H1 (cell line): ENCODE measurements around the gene CNOT3. TPM values are rescaled to one million over a fixed set of nuclear protein-coding genes. Genes with fewer than 3 reads are reported as not detected.

ENCODE experiments used
- CTCF ChIA-PET: fragments of 300-600 bp; sonication (Branson Sonifier 250); formaldehyde crosslinking; loops from one replicate; lab custom pipeline; 2021; ENCODE audit not compliant: partially characterized antibody; lab: Charles Lee
- POLR2A ChIA-PET: fragments of 300-600 bp; sonication (Branson Sonifier 250); formaldehyde crosslinking; loops from one replicate; lab custom pipeline; 2021; ENCODE audit warnings: inconsistent platforms; ENCODE audit not compliant: partially characterized antibody; lab: Charles Lee
- DNase-seq, 2 experiments: peaks; one replicate each; pipeline versions ENCODE4 v3.0.0 to v3.0.0-alpha.2; 2010 to 2022; ENCODE audit warnings: low spot score in 2 of 2, low read depth in 1 of 2, mixed read lengths in 1 of 2
- FAIRE-seq: peaks from 2 replicates; lab custom pipeline; 2011; peaks lifted over from hg19 to GRCh38; lab: Jason Lieb, UNC
- H2AFZ ChIP-seq: 2 replicates; pipeline ENCODE4 v1.8.1; 2012; ENCODE audit warnings: low read length, inconsistent platforms
- H2AK5ac ChIP-seq: 2 replicates; pipeline ENCODE4 v1.6.1; 2013; ENCODE audit warnings: low read depth, low read length
- H2BK120ac ChIP-seq: replicated peaks from 2 replicates; pipeline ENCODE3; 2013; ENCODE audit warnings: low read depth, low read length, inconsistent platforms
- H2BK12ac ChIP-seq: 2 replicates; pipeline ENCODE4 v1.6.1; 2013; ENCODE audit warnings: low read depth, low read length
- H2BK15ac ChIP-seq: 2 replicates; pipeline ENCODE4 v1.6.1; 2013; ENCODE audit warnings: low read length
- H2BK20ac ChIP-seq: 2 replicates; pipeline ENCODE4 v1.6.1; 2013; ENCODE audit warnings: low read length
- H2BK5ac ChIP-seq: 2 replicates; pipeline ENCODE4 v1.6.1; 2013; ENCODE audit warnings: low read depth, low read length
- H3K14ac ChIP-seq: 2 replicates; pipeline ENCODE4 v1.6.1; 2013; ENCODE audit warnings: inconsistent platforms; ENCODE audit not compliant: insufficient read length
- H3K18ac ChIP-seq: 2 replicates; pipeline ENCODE4 v1.6.1; 2013; ENCODE audit warnings: low read length; ENCODE audit errors: extremely low read depth
- H3K23ac ChIP-seq: 2 replicates; pipeline ENCODE4 v1.6.1; 2013; ENCODE audit warnings: inconsistent platforms; ENCODE audit not compliant: insufficient read length
- H3K23me2 ChIP-seq: 2 replicates; pipeline ENCODE4 v1.6.1; 2013; ENCODE audit warnings: low read depth, low read length
- H3K27ac ChIP-seq: 2 replicates; pipeline ENCODE4 v1.6.1; 2011; ENCODE audit warnings: low read depth, low read length, inconsistent platforms
- H3K27me3 ChIP-seq, 4 experiments: replicated peaks in 1 of 4; 1 replicate in 1 of 4; 2 replicates in 3 of 4; pipeline versions ENCODE4 v1.6.1 to v1.8.1; 2011 to 2013; ENCODE audit warnings: low read length in 3 of 4, mild to moderate bottlenecking in 3 of 4, inconsistent platforms in 2 of 4, mixed read lengths in 2 of 4, moderate library complexity in 1 of 4; ENCODE audit not compliant: control insufficient read depth in 3 of 4, insufficient read depth in 3 of 4; ENCODE audit errors: extremely low read depth in 1 of 4
- H3K36me3 ChIP-seq, 4 experiments: 2 replicates each; pipeline versions ENCODE4 v1.6.1 to v1.8.1; 2011 to 2013; ENCODE audit warnings: mild to moderate bottlenecking in 4 of 4, low read length in 3 of 4, moderate library complexity in 2 of 4, control low read depth in 1 of 4, inconsistent platforms in 1 of 4; ENCODE audit not compliant: insufficient read depth in 4 of 4, control insufficient read depth in 2 of 4
- H3K4ac ChIP-seq: replicated peaks from 2 replicates; pipeline ENCODE3; 2013; ENCODE audit warnings: low read length, low read depth, mixed read lengths, inconsistent platforms; ENCODE audit not compliant: insufficient read length
- H3K4me1 ChIP-seq, 4 experiments: replicated peaks in 1 of 4; 1 replicate in 1 of 4; 2 replicates in 3 of 4; pipeline versions ENCODE4 v1.6.1 to v1.8.1; 2011 to 2013; ENCODE audit warnings: low read length in 3 of 4, inconsistent platforms in 2 of 4, mixed read lengths in 1 of 4; ENCODE audit not compliant: insufficient read depth in 4 of 4, control insufficient read depth in 3 of 4
- H3K4me2 ChIP-seq, 2 experiments: 2 replicates each; pipeline versions ENCODE4 v1.6.1 to v1.8.1; 2011 to 2013; ENCODE audit warnings: low read depth in 2 of 2, low read length in 2 of 2, control low read depth in 1 of 2, inconsistent platforms in 1 of 2, mild to moderate bottlenecking in 1 of 2; ENCODE audit not compliant: insufficient read depth in 1 of 2
- H3K4me3 ChIP-seq, 4 experiments: fragments of 200-600, 300-600 bp in 1 of 4; sonication (generic), shearing (Covaris generic), sonication (Bioruptor Twin) in 1 of 4; 2 replicates each; pipeline versions ENCODE4 v1.5.1 to v1.8.1; 2011 to 2016; ENCODE audit warnings: low read length in 4 of 4, low read depth in 3 of 4, control low read depth in 2 of 4, inconsistent platforms in 2 of 4, mild to moderate bottlenecking in 2 of 4, mixed read lengths in 1 of 4, moderate library complexity in 1 of 4; ENCODE audit not compliant: insufficient read depth in 2 of 4; ENCODE audit errors: extremely low read depth in 1 of 4
- H3K56ac ChIP-seq: replicated peaks from 2 replicates; pipeline ENCODE3; 2013; ENCODE audit warnings: low read depth, mild to moderate bottlenecking, mixed read lengths, low read length, inconsistent platforms; ENCODE audit not compliant: insufficient read length
- H3K79me1 ChIP-seq: 2 replicates; pipeline ENCODE4 v1.6.1; 2013; ENCODE audit warnings: low read depth, low read length, control low read depth
- H3K79me2 ChIP-seq, 2 experiments: 2 replicates each; pipeline versions ENCODE4 v1.6.1 to v1.8.1; 2012 to 2013; ENCODE audit warnings: low read length in 2 of 2, mild to moderate bottlenecking in 2 of 2, inconsistent platforms in 1 of 2; ENCODE audit not compliant: insufficient read depth in 2 of 2, control insufficient read depth in 1 of 2
- H3K9ac ChIP-seq, 4 experiments: replicated peaks in 1 of 4; 1 replicate in 1 of 4; 2 replicates in 3 of 4; pipeline versions ENCODE4 v1.6.1 to v1.8.1; 2011 to 2013; ENCODE audit warnings: low read depth in 3 of 4, low read length in 3 of 4, control low read depth in 2 of 4, mild to moderate bottlenecking in 2 of 4, moderate library complexity in 2 of 4, inconsistent platforms in 1 of 4; ENCODE audit errors: extremely low read depth in 1 of 4
- H3K9me3 ChIP-seq, 2 experiments: 2 replicates each; pipeline versions ENCODE4 v1.6.1 to v1.8.1; 2012 to 2013; ENCODE audit warnings: mild to moderate bottlenecking in 2 of 2, moderate library complexity in 2 of 2, control low read depth in 1 of 2, inconsistent platforms in 1 of 2, low read depth in 1 of 2, low read length in 1 of 2, mixed read lengths in 1 of 2; ENCODE audit not compliant: insufficient read depth in 2 of 2
- H4K20me1 ChIP-seq, 2 experiments: replicated peaks in 1 of 2; 2 replicates each; pipeline versions ENCODE3 to v1.8.1; 2011 to 2013; ENCODE audit warnings: inconsistent platforms in 2 of 2, low read length in 2 of 2, mild to moderate bottlenecking in 1 of 2; ENCODE audit not compliant: insufficient read depth in 2 of 2, control insufficient read depth in 1 of 2
- H4K5ac ChIP-seq: 2 replicates; pipeline ENCODE4 v1.6.1; 2013; ENCODE audit warnings: low read length, low read depth, mixed read lengths, inconsistent platforms; ENCODE audit not compliant: insufficient read length
- H4K8ac ChIP-seq: 2 replicates; pipeline ENCODE4 v1.8.0; 2013; ENCODE audit warnings: mild to moderate bottlenecking, moderate library complexity, low read length, inconsistent platforms; ENCODE audit not compliant: insufficient read depth; ENCODE audit errors: extremely low read depth
- H4K91ac ChIP-seq: replicated peaks from 2 replicates; pipeline ENCODE3; 2013; ENCODE audit warnings: low read length, mixed read lengths, inconsistent platforms; ENCODE audit not compliant: insufficient read length
- CHD1 ChIP-seq: IDR thresholded peaks from 2 replicates; pipeline ENCODE4 v1.6.1; 2012; ENCODE audit warnings: low read depth, low read length, improper control_type of control experiment
- GTF2F1 ChIP-seq: IDR thresholded peaks from 2 replicates; pipeline ENCODE4 v1.6.1; 2012; ENCODE audit warnings: low read depth, low read length, improper control_type of control experiment, borderline replicate concordance
- NRF1 ChIP-seq: IDR thresholded peaks from 2 replicates; pipeline ENCODE4 v1.6.1; 2011; ENCODE audit warnings: mild to moderate bottlenecking, low read depth, low read length, improper control_type of control experiment
- PHF8 ChIP-seq: fragments of 200-600 bp; sonication (generic); conservative IDR thresholded peaks from 2 replicates; pipeline ENCODE4 v1.7.1; 2012; ENCODE audit warnings: low read depth, mild to moderate bottlenecking, inconsistent platforms, low read length, moderate library complexity
- POLR2AphosphoS5 ChIP-seq: IDR thresholded peaks from 2 replicates; pipeline ENCODE4 v1.6.1; 2011; ENCODE audit warnings: low read depth, low read length
- RFX5 ChIP-seq: IDR thresholded peaks from 2 replicates; pipeline ENCODE4 v1.6.1; 2011; ENCODE audit warnings: low read depth, low read length, improper control_type of control experiment, borderline replicate concordance
- ZNF274 ChIP-seq: IDR thresholded peaks from 2 replicates; pipeline ENCODE4 v1.7.0; 2012; ENCODE audit warnings: low read length, borderline replicate concordance; ENCODE audit errors: extremely low read depth
- WGBS, 2 experiments: shearing (Covaris generic) in 1 of 2; methylation state at CpG; one replicate each; pipeline versions ENCODE4 v1.1.6 to v1.1.7; 2013 to 2015; ENCODE audit warnings: low lambda C conversion rate in 2 of 2, mixed read lengths in 2 of 2, inconsistent platforms in 1 of 2, low coverage in 1 of 2, missing lambda C conversion rate in 1 of 2; ENCODE audit not compliant: insufficient replicate concordance in 2 of 2, insufficient coverage in 1 of 2, insufficient read length in 1 of 2; ENCODE audit errors: extremely low coverage in 1 of 2, missing lambda C conversion rate in 1 of 2; 5-methylcytosine and 5-hydroxymethylcytosine counted together
- polyA plus RNA-seq, 7 experiments: library from polyadenylated mRNA; depleted of rRNA in 3 of 7; stranded (reverse) in 5 of 7; unstranded in 2 of 7; fragments of >200 nt in 5 of 7; fragments of 200-250 nt in 2 of 7; gene quantifications; 1 replicate in 5 of 7; 2 replicates in 1 of 7; 4 replicates in 1 of 7; pipeline versions ENCODE4 v1.2.1 to v1.2.3, GENCODE V29; 2011 to 2013; ENCODE audit warnings: missing spikeins in 2 of 7, mixed read lengths in 2 of 7
- total RNA-seq: library from RNA; stranded (reverse); fragmentation: NEBNext Ultra II Directional; extraction: Animal tissue kit (Norgen Biotek cat#: 25700); gene quantifications from 2 replicates; pipeline ENCODE4 v1.2.1, GENCODE V29; 2021
- TF ChIP-seq, protein P1 (sequence below): IDR thresholded peaks from 2 replicates; pipeline ENCODE4 v1.6.1; 2012; ENCODE audit warnings: low read length, inconsistent platforms

Gene CNOT3
- total and polyA plus RNA-seq, 2 of the 8 experiments (the other 6 are each of a cell fraction or from before 2014, with no cell fraction given), result 21.2 to 86.4 TPM

DNA sequence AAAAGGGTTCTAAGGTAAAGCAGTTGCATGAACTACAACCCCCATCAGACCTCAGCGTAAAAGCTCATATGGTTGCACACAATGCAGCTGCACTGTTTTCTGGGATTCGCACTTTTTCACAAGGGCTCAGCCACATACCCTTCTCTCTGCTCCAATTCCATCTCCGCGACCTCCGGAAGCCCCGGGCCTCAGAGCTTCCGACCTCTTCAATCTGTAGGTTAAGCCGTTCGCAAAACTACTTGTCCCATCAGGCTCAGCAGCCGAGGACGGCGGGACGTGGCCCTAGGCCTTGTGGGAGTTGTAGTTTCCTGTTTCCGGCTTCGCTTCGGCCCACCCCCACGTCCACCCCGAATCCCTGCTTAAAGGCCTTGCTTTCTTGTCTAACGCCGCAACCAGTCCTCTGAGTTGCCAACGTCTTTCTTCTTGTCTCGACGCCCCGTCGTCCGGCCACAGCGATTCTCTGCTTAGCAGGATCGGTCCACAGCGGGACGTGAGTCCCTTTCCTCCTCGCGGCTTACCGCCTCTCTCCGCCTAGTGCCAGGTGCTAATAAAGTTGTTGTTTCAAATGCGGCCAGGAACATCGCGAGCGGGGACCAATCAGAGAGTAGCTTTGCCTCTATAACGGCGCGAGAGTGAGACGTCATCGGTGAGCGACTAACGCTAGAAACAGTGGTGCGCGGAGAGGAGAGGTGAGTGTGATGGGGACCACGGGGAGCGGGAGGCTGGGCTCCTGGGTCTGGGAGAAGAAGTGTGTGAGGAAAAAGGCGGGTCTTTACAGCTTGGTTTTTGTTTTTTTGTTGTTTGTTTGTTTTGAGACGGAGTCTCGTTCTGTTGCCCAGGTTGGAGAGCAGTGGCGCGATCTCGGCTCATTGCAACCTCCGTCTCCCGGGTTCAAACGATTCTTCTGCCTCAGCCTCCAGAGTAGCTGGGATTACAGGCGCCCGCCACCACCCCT is 22.2 kb upstream of the CNOT3 start, which contains the start of the genes PRPF31 and TFPT:
PRPF31 (plus strand) TSS at position 646 of the 955 bp plus-strand sequence. CDS start 2,525 bp downstream, outside the sequence.
TFPT (minus strand) TSS at position 549 of the 955 bp plus-strand sequence; CDS start at position 161, 388 bp downstream.
- peak; percentile 93 for FAIRE-seq
- H2AFZ ChIP-seq, result peak within 1 kb of the TSS; percentile 99; the same call in 1 of the 2 replicates
- H4K5ac ChIP-seq, result peak within 1 kb of the TSS; percentile 90
- H2BK20ac ChIP-seq, result no peak within 1 kb of the TSS
- peaks cover 0 to 5% of the 10 kb centered on the region in 2 experiments for H4K20me1 ChIP-seq
- H3K79me1 ChIP-seq, result peaks cover 12% of the 10 kb centered on the region
- H2BK12ac ChIP-seq, result no peak within 1 kb of the TSS
- H2BK120ac ChIP-seq, result no peak within 1 kb of the TSS
- CTCF ChIA-PET, result interaction anchor here (0.6 to 1.5 kb wide), 3 partner anchors 14 to 1568 kb away, joined by 3 to 4 read pairs (median 3); no protein-coding TSS in a partner anchor
- no peak within 1 kb of the TSS for H3K23ac ChIP-seq
- POLR2A ChIA-PET, result interaction anchor here (0.6 to 6.6 kb wide), 30 partner anchors 10 to 330 kb away, joined by 3 to 116 read pairs (median 5); partner anchors contain the start of genes CNOT3, LENG1, MYADM and NDUFA3
- H4K91ac ChIP-seq, result no peak within 1 kb of the TSS
- H3K23me2 ChIP-seq, result peaks cover 7% of the 10 kb centered on the region
- 2% methylated on average over 57 of the region's 60 CpGs; no CpG with 5 or more reads in 1 of the 2 experiments for WGBS, 2 experiments
- no peak within 1 kb of the TSS for H3K4ac ChIP-seq
- peak within 1 kb of the TSS; percentile 86 for H3K56ac ChIP-seq
- peak; percentile 87 to 96 for DNase-seq
- H3K4me1 ChIP-seq, result peaks cover 0 to 7% (median 2%) of the 10 kb centered on the region in 4 experiments; a peak in 3 of 7 replicates
- peak within 1 kb of the TSS; percentile 77 to 81 for H3K4me2 ChIP-seq
- H3K36me3 ChIP-seq, result peaks cover 5 to 20% (median 14%) of the 10 kb centered on the region in 4 experiments; a peak in 7 of 8 replicates
- H2AK5ac ChIP-seq, result 0 out of 2 replicates have a peak within 1 kb of the TSS, but pooled peaks have one; percentile 16
- peak within 1 kb of the TSS; percentile 97; the same call in 1 of the 2 replicates for H3K18ac ChIP-seq
- H2BK5ac ChIP-seq, result peak within 1 kb of the TSS; percentile 95
- peak within 1 kb of the TSS; percentile 74 to 100 (median 94) for H3K4me3 ChIP-seq
- H4K8ac ChIP-seq, result peak within 1 kb of the TSS; percentile 90; the same call in 1 of the 2 replicates
- H3K79me2 ChIP-seq, result peaks cover 0 to 10% of the 10 kb centered on the region in 2 experiments; a peak in 2 of 4 replicates
- H3K9ac ChIP-seq, result peak within 1 kb of the TSS; percentile 70 to 94 (median 92)
- no peak within 1 kb of the TSS for H2BK15ac ChIP-seq
- H3K27me3 ChIP-seq, result no peaks in the 10 kb centered on the region
- H3K27ac ChIP-seq, result peak within 1 kb of the TSS; percentile 92
- no peaks in the 10 kb centered on the region for H3K9me3 ChIP-seq
- no peak within 1 kb of the TSS for H3K14ac ChIP-seq
- TF ChIP-seq RFX5 (no peak), ZNF274 (no peak), GTF2F1 (no peak; the same call in 1 of the 2 replicates), PHF8 (peak; percentile 73), CHD1 (no peak), NRF1 (no peak), POLR2AphosphoS5 (peak; percentile 95)
- TF ChIP-seq, protein P1, sequence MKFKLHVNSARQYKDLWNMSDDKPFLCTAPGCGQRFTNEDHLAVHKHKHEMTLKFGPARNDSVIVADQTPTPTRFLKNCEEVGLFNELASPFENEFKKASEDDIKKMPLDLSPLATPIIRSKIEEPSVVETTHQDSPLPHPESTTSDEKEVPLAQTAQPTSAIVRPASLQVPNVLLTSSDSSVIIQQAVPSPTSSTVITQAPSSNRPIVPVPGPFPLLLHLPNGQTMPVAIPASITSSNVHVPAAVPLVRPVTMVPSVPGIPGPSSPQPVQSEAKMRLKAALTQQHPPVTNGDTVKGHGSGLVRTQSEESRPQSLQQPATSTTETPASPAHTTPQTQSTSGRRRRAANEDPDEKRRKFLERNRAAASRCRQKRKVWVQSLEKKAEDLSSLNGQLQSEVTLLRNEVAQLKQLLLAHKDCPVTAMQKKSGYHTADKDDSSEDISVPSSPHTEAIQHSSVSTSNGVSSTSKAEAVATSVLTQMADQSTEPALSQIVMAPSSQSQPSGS, result no peak
